B cell (primary cell): ENCODE data around the gene PDPK1. TPM values are rescaled to one million over a fixed set of nuclear protein-coding genes. Genes with fewer than 3 reads are reported as not detected.

Experiments
- ATAC-seq: fragments of 200-7000 bp; cut with Tn5 transposase; one replicate; pipeline ENCODE4 v1.10.0; 2021; ENCODE audit warnings: low read depth, mild to moderate bottlenecking, moderate number of reproducible peaks, moderate library complexity
- CTCF ChIA-PET: fragments of 350-600 bp; sonication (Branson Sonifier 250); formaldehyde crosslinking; loops from one replicate; lab custom pipeline; 2021; ENCODE audit warnings: antibody characterized with exemption, inconsistent platforms; lab: Charles Lee
- POLR2A ChIA-PET: fragments of 350-600 bp; sonication (Branson Sonifier 250); formaldehyde crosslinking; loops from one replicate; lab custom pipeline; 2021; ENCODE audit warnings: antibody characterized with exemption; lab: Charles Lee
- DNase-seq: peaks from one replicate; pipeline ENCODE4 v3.0.0; 2013
- H2AFZ ChIP-seq: 2 replicates; pipeline ENCODE4 v1.6.1; 2012; ENCODE audit warnings: mild to moderate bottlenecking, low read depth, low read length; ENCODE audit not compliant: insufficient read depth, poor library complexity, severe bottlenecking
- H3K27ac ChIP-seq, 2 donors: 1 replicate in 1 of 2; 2 replicates in 1 of 2; pipeline ENCODE4 v1.5.1; 2012 to 2013; ENCODE audit warnings: low read length in 2 of 2, mild to moderate bottlenecking in 2 of 2, moderate library complexity in 1 of 2
- H3K27me3 ChIP-seq, 4 experiments: fragments of 200-600 bp in 1 of 4; sonication (generic) in 1 of 4; replicated peaks in 1 of 4; 1 replicate in 2 of 4; 2 replicates in 2 of 4; pipeline versions ENCODE4 v1.6.1 to v1.7.0; 2013 to 2016; ENCODE audit warnings: low read length in 3 of 4, mild to moderate bottlenecking in 2 of 4, mixed read lengths in 1 of 4, moderate library complexity in 1 of 4; ENCODE audit not compliant: insufficient read depth in 4 of 4, control insufficient read depth in 3 of 4; ENCODE audit errors: control extremely low read depth in 1 of 4
- H3K36me3 ChIP-seq, 2 experiments: replicated peaks in 1 of 2; 1 replicate in 1 of 2; 2 replicates in 1 of 2; pipeline versions ENCODE4 v1.6.1 to v1.7.1; 2013; ENCODE audit warnings: low read length in 1 of 2; ENCODE audit not compliant: insufficient read depth in 2 of 2, control insufficient read depth in 1 of 2; ENCODE audit errors: control extremely low read depth in 1 of 2, extremely low read depth in 1 of 2
- H3K4me1 ChIP-seq, 2 donors: fragments of 200-600 bp in 1 of 2; sonication (generic) in 1 of 2; 1 replicate in 1 of 2; 2 replicates in 1 of 2; pipeline versions ENCODE4 v1.5.1 to v1.6.1; 2013 to 2017; ENCODE audit warnings: low read length in 2 of 2; ENCODE audit not compliant: control insufficient read depth in 2 of 2, insufficient read depth in 2 of 2
- H3K4me2 ChIP-seq: replicated peaks from 2 replicates; pipeline ENCODE3; 2012; ENCODE audit warnings: mild to moderate bottlenecking, low read depth, low read length; ENCODE audit not compliant: poor library complexity, severe bottlenecking
- H3K4me3 ChIP-seq, 5 experiments: fragments of 200-600 bp in 1 of 5; sonication (generic) in 1 of 5; 1 replicate in 3 of 5; 2 replicates in 2 of 5; pipeline versions ENCODE4 v1.5.1 to v1.7.0; 2011 to 2016; ENCODE audit warnings: low read length in 4 of 5, mild to moderate bottlenecking in 4 of 5, low read depth in 2 of 5, control low read depth in 1 of 5, moderate library complexity in 1 of 5; ENCODE audit not compliant: insufficient read depth in 1 of 5; ENCODE audit errors: control extremely low read depth in 1 of 5, extremely low read depth in 1 of 5
- H3K79me2 ChIP-seq: fragments of 200-600 bp; sonication (generic); one replicate; pipeline ENCODE4 v1.6.0; 2016; ENCODE audit warnings: low read length; ENCODE audit not compliant: control insufficient read depth, insufficient read depth
- H3K9ac ChIP-seq: fragments of 200-600 bp; sonication (generic); 2 replicates; pipeline ENCODE4 v1.6.1; 2017; ENCODE audit warnings: mild to moderate bottlenecking, low read length, moderate library complexity
- H3K9me3 ChIP-seq, 3 donors: one replicate each; pipeline versions ENCODE4 v1.6.1 to v1.7.1; 2013; ENCODE audit warnings: low read length in 2 of 3; ENCODE audit not compliant: control insufficient read depth in 2 of 3, insufficient read depth in 1 of 3; ENCODE audit errors: control extremely low read depth in 1 of 3
- H4K20me1 ChIP-seq: 2 replicates; pipeline ENCODE4 v1.6.0; 2012; ENCODE audit warnings: mild to moderate bottlenecking, low read length; ENCODE audit not compliant: insufficient read depth, control insufficient read depth, poor library complexity, severe bottlenecking
- H3K27ac Mint-ChIP-seq: one replicate; pipeline ENCODE4 v1.8.0; 2021; ENCODE audit warnings: mixed read lengths
- H3K27me3 Mint-ChIP-seq: one replicate; pipeline ENCODE4 v1.8.0; 2021; ENCODE audit warnings: mixed read lengths
- H3K4me1 Mint-ChIP-seq: one replicate; pipeline ENCODE4 v1.8.0; 2021; ENCODE audit warnings: mixed read lengths
- H3K4me3 Mint-ChIP-seq: one replicate; pipeline ENCODE4 v1.8.0; 2021; ENCODE audit warnings: mixed read lengths
- H3K9me3 Mint-ChIP-seq: one replicate; pipeline ENCODE4 v1.8.0; 2022; ENCODE audit warnings: mixed read lengths; ENCODE audit not compliant: insufficient read depth
- CTCF ChIP-seq: fragments of 200-600 bp; IDR thresholded peaks from one replicate; pipeline ENCODE4 v1.8.0; 2022; ENCODE audit warnings: antibody characterized with exemption, mild to moderate bottlenecking
- EZH2 ChIP-seq: IDR thresholded peaks from 2 replicates; pipeline ENCODE4 v1.6.1; 2012; ENCODE audit warnings: borderline replicate concordance, low read depth, mild to moderate bottlenecking, moderate library complexity, low read length; ENCODE audit not compliant: insufficient read depth, poor library complexity, severe bottlenecking
- WGBS: methylation state at CpG from one replicate; pipeline ENCODE4 v1.1.5; 2013; ENCODE audit warnings: missing lambda C conversion rate; ENCODE audit not compliant: insufficient coverage; 5-methylcytosine and 5-hydroxymethylcytosine counted together
- intact Hi-C: fragments of 100-400 bp; cut with micrococcal nuclease; formaldehyde crosslinking; loops from one replicate; pipeline ENCODE4 v1.10.0; 2022
- polyA minus RNA-seq: library from RNA; depleted of rRNA, polyadenylated mRNA; stranded (reverse); fragments of >200 nt; gene quantifications from 2 replicates; pipeline ENCODE4 v1.2.3, GENCODE V29; 2012
- polyA plus RNA-seq: library from polyadenylated mRNA; depleted of rRNA; stranded (reverse); fragments of >200 nt; gene quantifications from 2 replicates; pipeline ENCODE4 v1.2.3, GENCODE V29; 2012
- total RNA-seq, 2 donors: library from RNA; stranded (reverse); fragments of 120-200 nt in 1 of 2; gene quantifications; 1 replicate in 1 of 2; 2 replicates in 1 of 2; pipeline versions ENCODE4 v1.2.3 to v1.2.4, GENCODE V29; 2013 to 2022

PDPK1 gene
- total RNA-seq = 84.1 and 86.0 TPM in 2 replicates
- total RNA-seq (2013) = 23.5 TPM
- 32.5 and 33.3 TPM in 2 replicates for polyA plus RNA-seq
- 38.1 and 49.7 TPM in 2 replicates for polyA minus RNA-seq

GRCh38 chr16:2537451-2538379 lies at the start of gene PDPK1:
Gene PDPK1, plus strand, starts transcription at chr16:2538021. Its CDS starts 92 bp downstream, at chr16:2538113.
- WGBS = under 1% methylated on average over 93 of the region's 126 CpGs
- peak; percentile 89 for ATAC-seq
- CTCF ChIA-PET = interaction anchor here (2.6 kb wide), 1 partner anchor 31 kb away, joined by 11 read pairs; no protein-coding TSS in a partner anchor

More at GRCh38 chr16:2537451-2538379, at the start of gene PDPK1:
- Mint-ChIP-seq H3K4me1 (peaks cover 41% of the 10 kb centered on the region), H3K4me3 (peak within 1 kb of the TSS; percentile 89), H3K27ac (peak within 1 kb of the TSS; percentile 92), H3K9me3 (no peaks in the 10 kb centered on the region), H3K27me3 (no peaks in the 10 kb centered on the region)
- Histone ChIP-seq H3K9me3 (no peaks in the 10 kb centered on the region), H3K9ac (peak within 1 kb of the TSS; percentile 68), H3K4me1 (peaks cover 33 to 49% of the 10 kb centered on the region in 2 donors), H3K79me2 (peaks cover 32% of the 10 kb centered on the region), H4K20me1 (peaks cover 33% of the 10 kb centered on the region), H3K27me3 (no peaks in the 10 kb centered on the region), H2AFZ (peak within 1 kb of the TSS; percentile 72), H3K36me3 (peaks cover 0 to 3% of the 10 kb centered on the region in 2 experiments), H3K4me2 (peak within 1 kb of the TSS; percentile 84), H3K4me3 (peak within 1 kb of the TSS; percentile 47 to 68 (median 64)), H3K27ac (peak within 1 kb of the TSS; percentile 73 to 77)
- TF ChIP-seq EZH2 (no peak), CTCF (no peak)
- POLR2A ChIA-PET = interaction anchor here (0.6 to 2.3 kb wide), 4 partner anchors 11 to 546 kb away, joined by 3 to 17 read pairs (median 4); partner anchors contain the start of gene AMDHD2
- intact Hi-C loops = loop anchor here (1.0 kb wide), 2 partner anchors 24 to 30 kb away; partner anchors contain the start of gene ATP6V0C
- DNase-seq = peak; percentile 96
